Lower leg skin (tissue), 4 donors: Measurements from ENCODE around the gene L3HYPDH. TPM values are rescaled to one million over a fixed set of nuclear protein-coding genes. Genes with fewer than 3 reads are reported as not detected.
"Not testable (repeated sequence)": the region's sequence is repeated elsewhere in the genome, so short reads cannot be mapped to it uniquely, and the experiment has no call there.

Source experiments
- DNase-seq, 2 donors: peaks; one replicate each; pipeline ENCODE4 v3.0.0-alpha.2; 2019; ENCODE audit warnings: low spot score in 2 of 2
- H3K4me3 ChIP-seq: fragments of 200-600 bp; sonication (generic); 2 replicates; pipeline ENCODE4 v1.5.1; 2017; ENCODE audit warnings: mild to moderate bottlenecking, low read depth; ENCODE audit not compliant: poor library complexity, severe bottlenecking
- POLR2A ChIP-seq, 2 donors: fragments of 450-650 bp; IDR thresholded peaks; one replicate each; pipeline ENCODE4 v1.6.1; 2016 to 2017; ENCODE audit warnings: antibody characterized with exemption in 2 of 2, mild to moderate bottlenecking in 1 of 2, moderate library complexity in 1 of 2
- WGBS, 2 donors: methylation state at CpG; one replicate each; pipeline ENCODE4 v1.1.5; 2018; 5-methylcytosine and 5-hydroxymethylcytosine counted together
- intact Hi-C: fragments of 100-400 bp; cut with DNase I; formaldehyde crosslinking; loops from one replicate; pipeline ENCODE4 v1.15.0; 2023; ENCODE audit warnings: low total_unique reads
- total RNA-seq, 4 donors: library from RNA; depleted of rRNA; stranded (reverse); fragments of >200 nt; gene quantifications; one replicate each; pipeline ENCODE4 v1.1.0, GENCODE V29; 2016
- TF ChIP-seq, protein P1 (sequence below), 3 donors: fragments of 450-650 bp; IDR thresholded peaks; one replicate each; pipeline ENCODE4 v1.5.1; 2016; ENCODE audit warnings: antibody characterized with exemption in 3 of 3, mild to moderate bottlenecking in 3 of 3, moderate library complexity in 2 of 3

The L3HYPDH gene
- total RNA-seq, 4 donors from 2014 or later: 7.1 to 28.1 (median 16.8) TPM

DNA sequence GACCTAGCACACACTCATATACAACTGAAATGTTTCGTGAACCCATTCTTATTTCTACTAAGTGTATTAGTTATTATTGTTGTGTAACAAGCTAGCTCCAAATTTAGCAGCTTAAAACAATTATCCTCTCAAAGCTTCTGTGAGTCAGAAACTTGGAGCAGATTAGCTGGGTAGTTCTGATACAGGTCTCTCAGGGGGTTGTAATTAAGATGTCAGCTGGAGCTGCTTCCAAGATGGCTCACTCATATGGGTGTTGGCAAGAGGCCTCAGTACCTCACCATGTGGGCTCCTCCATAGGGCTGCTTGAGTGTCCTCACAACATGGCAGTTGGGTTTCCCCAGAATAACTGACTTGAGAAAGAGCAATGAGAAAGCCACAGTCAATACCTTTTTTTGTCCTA lies 28.8 kb downstream of the L3HYPDH start:
- WGBS, 2 donors: 93 to 98% methylated on average over 1 of the region's 1 CpG
- no peak for TF ChIP-seq POLR2A (IDR thresholded peaks at IDR 0.05)
- TF ChIP-seq, protein P1, sequence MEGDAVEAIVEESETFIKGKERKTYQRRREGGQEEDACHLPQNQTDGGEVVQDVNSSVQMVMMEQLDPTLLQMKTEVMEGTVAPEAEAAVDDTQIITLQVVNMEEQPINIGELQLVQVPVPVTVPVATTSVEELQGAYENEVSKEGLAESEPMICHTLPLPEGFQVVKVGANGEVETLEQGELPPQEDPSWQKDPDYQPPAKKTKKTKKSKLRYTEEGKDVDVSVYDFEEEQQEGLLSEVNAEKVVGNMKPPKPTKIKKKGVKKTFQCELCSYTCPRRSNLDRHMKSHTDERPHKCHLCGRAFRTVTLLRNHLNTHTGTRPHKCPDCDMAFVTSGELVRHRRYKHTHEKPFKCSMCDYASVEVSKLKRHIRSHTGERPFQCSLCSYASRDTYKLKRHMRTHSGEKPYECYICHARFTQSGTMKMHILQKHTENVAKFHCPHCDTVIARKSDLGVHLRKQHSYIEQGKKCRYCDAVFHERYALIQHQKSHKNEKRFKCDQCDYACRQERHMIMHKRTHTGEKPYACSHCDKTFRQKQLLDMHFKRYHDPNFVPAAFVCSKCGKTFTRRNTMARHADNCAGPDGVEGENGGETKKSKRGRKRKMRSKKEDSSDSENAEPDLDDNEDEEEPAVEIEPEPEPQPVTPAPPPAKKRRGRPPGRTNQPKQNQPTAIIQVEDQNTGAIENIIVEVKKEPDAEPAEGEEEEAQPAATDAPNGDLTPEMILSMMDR (IDR thresholded peaks at IDR 0.05): no peak

DNA sequence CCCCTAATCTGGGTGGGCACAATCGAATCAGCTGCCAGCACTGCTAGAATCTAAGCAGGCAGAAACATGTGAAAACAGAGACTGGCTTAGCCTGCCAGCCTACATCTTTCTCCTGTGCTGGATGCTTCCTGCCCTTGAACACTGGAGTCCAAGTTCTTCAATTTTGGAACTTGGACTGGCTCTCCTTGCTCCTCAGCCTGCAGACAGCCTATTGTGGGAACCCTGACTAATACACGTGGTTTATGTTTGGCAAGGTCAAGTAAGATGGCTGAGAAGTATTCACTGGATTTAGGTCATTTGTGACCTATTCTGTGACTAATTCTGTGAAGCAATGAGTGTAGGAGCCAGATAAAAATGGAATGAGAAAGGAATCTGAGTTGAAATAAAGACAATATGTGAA lies 30.1 kb downstream of the L3HYPDH start:
- H3K4me3 ChIP-seq: no peak overlapping the region
- intact Hi-C loops: no loop called here
- no peak for DNase-seq
- WGBS, 2 donors: 42% methylated on average over 2 of the region's 2 CpGs
- TF ChIP-seq, protein P1 (IDR thresholded peaks at IDR 0.05): no peak
- TF ChIP-seq POLR2A (IDR thresholded peaks at IDR 0.05): no peak

More for the DNA sequence above, 28.8 kb downstream of the L3HYPDH start:
- intact Hi-C loops: no loop called here
- no peak overlapping the region for H3K4me3 ChIP-seq
- DNase-seq: no peak

DNA sequence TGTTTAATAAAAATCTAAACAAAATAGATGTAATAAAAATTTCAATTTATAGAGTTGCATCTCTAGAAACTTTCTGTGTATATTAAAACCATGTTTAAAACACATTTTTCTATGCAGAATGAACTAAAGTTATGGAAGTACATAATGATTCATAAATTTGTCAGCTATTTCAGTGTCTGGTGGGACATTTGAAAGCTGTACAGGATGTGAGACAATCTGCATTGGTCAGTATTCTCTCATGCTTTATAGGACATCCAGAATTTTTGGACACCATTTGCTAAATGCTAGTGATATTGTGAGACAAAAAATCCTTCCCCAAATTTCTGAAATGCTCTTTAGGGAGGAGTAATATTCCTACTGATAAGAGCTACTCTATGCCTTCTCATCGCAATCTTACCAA lies 32.4 kb downstream of the L3HYPDH start:
- intact Hi-C loops: no loop called here
- 98% methylated on average over 1 of the region's 1 CpG for WGBS, 2 donors
- no peak for TF ChIP-seq POLR2A (IDR thresholded peaks at IDR 0.05)
- TF ChIP-seq, protein P1 (IDR thresholded peaks at IDR 0.05): no peak
- no peak for DNase-seq
- no peak overlapping the region for H3K4me3 ChIP-seq

DNA sequence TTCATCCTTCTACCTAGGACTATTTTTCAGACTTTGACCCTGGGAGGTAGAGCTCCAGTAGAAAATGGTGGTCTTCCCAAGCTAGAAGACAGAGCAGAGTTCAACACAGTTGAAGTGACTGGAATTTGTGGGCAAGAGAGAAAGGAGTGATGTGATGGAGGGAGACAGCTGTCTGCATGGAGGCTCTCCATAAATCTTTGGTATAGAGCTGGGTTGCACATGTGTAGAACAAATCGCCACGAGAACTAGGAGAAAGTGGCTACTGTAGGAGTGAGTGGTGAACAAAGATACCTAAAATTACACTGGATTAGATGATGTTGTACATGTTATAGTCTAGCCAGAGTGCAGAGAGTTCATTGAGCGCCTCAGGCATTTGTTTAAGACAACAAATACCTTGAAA lies 33.5 kb downstream of the L3HYPDH start:
- intact Hi-C loops: no loop called here
- TF ChIP-seq POLR2A (IDR thresholded peaks at IDR 0.05): no peak
- TF ChIP-seq, protein P1 (IDR thresholded peaks at IDR 0.05): no peak
- no peak for DNase-seq
- no peak overlapping the region for H3K4me3 ChIP-seq
- WGBS, 2 donors: 85 to 93% methylated on average over 3 of the region's 3 CpGs

DNA sequence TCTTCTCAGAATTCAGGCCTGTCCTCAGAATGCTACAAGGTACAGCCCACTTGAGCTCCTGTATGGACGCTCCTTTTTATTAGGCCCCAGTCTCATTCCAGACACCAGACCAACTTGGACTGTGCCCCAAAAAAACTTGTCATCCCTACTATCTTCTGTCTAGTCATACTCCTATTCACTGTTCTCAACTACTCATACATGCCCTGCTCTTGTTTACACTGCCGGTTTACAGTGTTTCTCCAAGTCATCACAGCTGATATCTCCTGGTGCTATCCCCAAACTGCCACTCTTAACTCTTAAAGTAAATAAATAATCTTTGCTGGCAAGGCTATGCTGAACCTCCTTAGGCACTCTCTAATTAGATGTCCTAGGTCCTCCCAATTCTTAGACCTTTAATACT lies 35.5 kb downstream of the L3HYPDH start:
- DNase-seq, intact Hi-C loops, H3K4me3 ChIP-seq: not testable (repeated sequence)
- WGBS, 2 donors: 92 to 97% methylated on average over 2 of the region's 2 CpGs

DNA sequence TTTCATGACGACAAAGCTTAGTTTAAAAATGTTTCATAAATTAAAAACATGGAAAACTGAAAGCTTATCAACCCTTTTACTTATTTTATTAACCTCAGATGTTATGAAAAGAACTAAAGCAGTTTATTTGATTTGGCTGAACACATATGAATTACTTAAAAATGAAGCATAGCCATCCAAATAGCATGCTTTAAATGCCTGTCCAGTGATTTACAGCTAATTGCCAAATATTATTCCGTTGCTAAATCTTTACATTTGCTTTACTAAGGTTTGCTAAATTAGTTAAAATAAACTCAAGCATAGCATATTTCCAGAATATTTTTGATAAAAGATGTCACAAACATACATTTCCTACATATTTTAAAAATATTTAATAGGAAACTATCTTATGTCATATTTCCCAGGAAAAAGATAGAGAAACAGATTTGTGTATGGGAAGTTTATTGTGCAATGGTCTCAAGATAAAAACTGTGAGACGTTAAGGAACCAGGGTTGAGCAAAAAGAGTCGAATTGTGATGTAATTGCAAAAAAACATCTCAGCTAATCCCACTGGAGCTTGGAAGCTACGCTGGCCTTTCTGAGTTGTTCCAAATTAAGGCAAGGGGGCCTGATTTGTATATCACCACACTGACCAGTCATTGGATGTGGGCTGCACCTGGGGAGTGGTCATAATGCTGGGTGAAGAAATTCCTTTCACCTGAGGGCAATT lies 44.8 kb downstream of the L3HYPDH start:
- intact Hi-C loops: no loop called here
- DNase-seq: no peak
- WGBS, 2 donors: 60 to 66% methylated on average over 5 of the region's 5 CpGs
- TF ChIP-seq, protein P1 (IDR thresholded peaks at IDR 0.05): no peak
- no peak for TF ChIP-seq POLR2A (IDR thresholded peaks at IDR 0.05)
- no peak overlapping the region for H3K4me3 ChIP-seq
